IPS-18c (cell line): ENCODE measurements around the gene TNFRSF13B.

ENCODE experiments used
- H3K4me3 ChIP-seq: 2 replicates; pipeline ENCODE4 v1.7.0; 2013; ENCODE audit warnings: low read depth, mild to moderate bottlenecking, low read length, moderate library complexity; ENCODE audit not compliant: insufficient read depth
- H3K9me3 ChIP-seq: one replicate; pipeline ENCODE4 v1.6.1; 2013; ENCODE audit warnings: mild to moderate bottlenecking, low read length, moderate library complexity; ENCODE audit not compliant: control insufficient read depth, insufficient read depth

The TNFRSF13B gene

GRCh38 chr17:16935786-16936185, 36.1 kb downstream of the TNFRSF13B start:
- H3K9me3 ChIP-seq: no peaks in the 10 kb centered on the region
- no peak overlapping the region for H3K4me3 ChIP-seq

- Histone ChIP-seq H3K9me3 (no peaks in the 10 kb centered on the region), H3K4me3 (no peak overlapping the region)
Observed at GRCh38 chr17:16935241-16935663, 36.7 kb downstream of the TNFRSF13B start.

GRCh38 chr17:16934836-16935235, 37.1 kb downstream of the TNFRSF13B start:
- H3K4me3 ChIP-seq: no peak overlapping the region
- no peaks in the 10 kb centered on the region for H3K9me3 ChIP-seq

GRCh38 chr17:16934133-16934795, 37.7 kb downstream of the TNFRSF13B start:
- no peak overlapping the region for H3K4me3 ChIP-seq
- no peaks in the 10 kb centered on the region for H3K9me3 ChIP-seq

- no peaks in the 10 kb centered on the region for H3K9me3 ChIP-seq
- no peak overlapping the region for H3K4me3 ChIP-seq
Observed at GRCh38 chr17:16933317-16934132, 38.4 kb downstream of the TNFRSF13B start.

GRCh38 chr17:16932611-16933010, 39.3 kb downstream of the TNFRSF13B start:
- no peaks in the 10 kb centered on the region for H3K9me3 ChIP-seq
- no peak overlapping the region for H3K4me3 ChIP-seq

- H3K4me3 ChIP-seq: no peak overlapping the region
- H3K9me3 ChIP-seq: no peaks in the 10 kb centered on the region
Observed at GRCh38 chr17:16932156-16932555, 39.8 kb downstream of the TNFRSF13B start.

- Histone ChIP-seq H3K9me3 (no peaks in the 10 kb centered on the region), H3K4me3 (no peak overlapping the region)
Observed at GRCh38 chr17:16931318-16932060, 40.4 kb downstream of the TNFRSF13B start.

- Histone ChIP-seq H3K9me3 (no peaks in the 10 kb centered on the region), H3K4me3 (no peak overlapping the region)
Observed at GRCh38 chr17:16930571-16931317, 41.2 kb downstream of the TNFRSF13B start.

GRCh38 chr17:16929757-16930520, 42.0 kb downstream of the TNFRSF13B start:
- no peak overlapping the region for H3K4me3 ChIP-seq
- no peaks in the 10 kb centered on the region for H3K9me3 ChIP-seq

- H3K4me3 ChIP-seq: no peak overlapping the region
- no peaks in the 10 kb centered on the region for H3K9me3 ChIP-seq
Observed at GRCh38 chr17:16929035-16929680, 42.8 kb downstream of the TNFRSF13B start.

GRCh38 chr17:16928406-16929034, 43.4 kb downstream of the TNFRSF13B start:
- Histone ChIP-seq H3K9me3 (no peaks in the 10 kb centered on the region), H3K4me3 (no peak overlapping the region)

GRCh38 chr17:16927641-16928321, 44.1 kb downstream of the TNFRSF13B start:
- H3K9me3 ChIP-seq: no peaks in the 10 kb centered on the region
- no peak overlapping the region for H3K4me3 ChIP-seq

GRCh38 chr17:16926571-16927451, 45.1 kb downstream of the TNFRSF13B start:
- Histone ChIP-seq H3K4me3 (no peak overlapping the region), H3K9me3 (no peaks in the 10 kb centered on the region)
